Measurements from ENCODE around the gene RBM33.

The RBM33 gene

DNA sequence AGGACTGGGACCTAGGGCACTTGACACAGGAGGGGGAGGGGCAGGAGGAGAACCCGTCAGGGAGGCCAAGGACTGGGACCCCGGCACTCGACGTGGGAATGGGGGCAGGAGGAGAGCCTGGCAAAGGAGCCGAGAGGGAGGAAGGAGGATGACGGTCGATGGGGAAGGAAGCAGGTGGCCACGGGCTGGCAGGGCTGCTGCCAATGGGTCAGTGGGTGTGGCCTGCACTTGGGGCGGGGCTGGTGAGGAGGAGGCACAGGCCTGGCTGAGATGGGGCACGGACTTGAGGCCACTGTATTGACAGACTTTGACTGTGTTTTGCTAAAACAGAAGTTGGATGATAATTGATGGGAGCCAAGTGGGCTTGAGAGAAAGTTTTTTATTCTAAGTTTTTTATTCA, 68.9 kb downstream of the RBM33 start:
- H3K4me1 ChIP-seq (ENCODE audit: insufficient read depth, low read length), result no peaks in the 10 kb centered on the region
- no peak overlapping the region for H2AFZ ChIP-seq (ENCODE audit: low read depth, low read length)
- peaks cover 71% of the 10 kb centered on the region for H3K36me3 ChIP-seq (ENCODE audit: insufficient read depth, low read length)
- no peaks in the 10 kb centered on the region for H3K27me3 ChIP-seq (ENCODE audit: insufficient read depth, low read length)
- no peak overlapping the region for H3K4me3 ChIP-seq (ENCODE audit: low read length)
- no peaks in the 10 kb centered on the region for H3K9me3 ChIP-seq (ENCODE audit: low read length)

GRCh38 chr7:155714702-155715101, 70.2 kb downstream of the RBM33 start:
- H2AFZ ChIP-seq (ENCODE audit: low read depth, low read length), result no peak overlapping the region
- no peaks in the 10 kb centered on the region for H3K9me3 ChIP-seq (ENCODE audit: low read length)
- H3K36me3 ChIP-seq (ENCODE audit: insufficient read depth, low read length), result peaks cover 61% of the 10 kb centered on the region
- H3K27me3 ChIP-seq (ENCODE audit: insufficient read depth, low read length), result no peaks in the 10 kb centered on the region
- no peaks in the 10 kb centered on the region for H3K4me1 ChIP-seq (ENCODE audit: insufficient read depth, low read length)
- no peak overlapping the region for H3K4me3 ChIP-seq (ENCODE audit: low read length)

DNA sequence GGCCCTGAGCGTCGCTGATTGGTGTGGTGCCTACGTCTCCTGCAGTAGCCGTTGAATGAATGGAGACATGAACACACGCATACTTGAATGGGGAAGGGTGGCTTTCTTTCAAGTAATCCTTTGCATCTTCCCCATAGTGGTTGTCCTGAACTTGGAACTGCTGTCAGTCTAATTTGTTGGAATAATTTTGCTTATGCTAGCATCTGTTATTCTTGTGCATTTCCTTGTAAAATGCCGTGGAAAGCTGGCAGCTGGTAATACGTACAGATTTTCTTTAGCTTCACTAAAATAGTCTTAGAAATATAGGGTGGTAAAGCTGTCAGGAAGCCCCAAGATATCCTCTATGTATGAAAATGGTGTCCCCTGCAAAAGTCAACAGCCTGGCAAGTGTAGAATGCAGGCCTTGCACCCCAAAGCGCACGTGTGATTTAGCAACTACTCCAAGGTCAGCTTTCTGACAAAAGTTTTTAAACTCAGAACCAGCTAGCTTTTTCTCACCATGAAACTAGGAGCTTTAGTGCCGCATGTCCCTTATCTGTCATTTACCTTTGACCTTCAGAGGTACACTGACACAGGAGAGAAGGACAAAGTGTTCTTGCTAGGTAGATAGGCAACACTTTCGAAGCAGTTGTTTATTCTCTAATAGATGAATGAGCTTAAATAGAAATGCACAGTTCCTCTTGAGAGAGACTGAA, 70.8 kb downstream of the RBM33 start:
- Histone ChIP-seq H3K4me3 (ENCODE audit: low read length) (no peak overlapping the region), H3K4me1 (ENCODE audit: insufficient read depth, low read length) (no peaks in the 10 kb centered on the region), H3K36me3 (ENCODE audit: insufficient read depth, low read length) (peaks cover 59% of the 10 kb centered on the region), H2AFZ (ENCODE audit: low read depth, low read length) (no peak overlapping the region), H3K27me3 (ENCODE audit: insufficient read depth, low read length) (no peaks in the 10 kb centered on the region), H3K9me3 (ENCODE audit: low read length) (no peaks in the 10 kb centered on the region)

GRCh38 chr7:155717010-155717744, 72.7 kb downstream of the RBM33 start:
- Histone ChIP-seq H3K27me3 (ENCODE audit: insufficient read depth, low read length) (no peaks in the 10 kb centered on the region), H2AFZ (ENCODE audit: low read depth, low read length) (no peak overlapping the region), H3K4me3 (ENCODE audit: low read length) (no peak overlapping the region), H3K4me1 (ENCODE audit: insufficient read depth, low read length) (no peaks in the 10 kb centered on the region), H3K9me3 (ENCODE audit: low read length) (no peaks in the 10 kb centered on the region), H3K36me3 (ENCODE audit: insufficient read depth, low read length) (peaks cover 49% of the 10 kb centered on the region)

DNA sequence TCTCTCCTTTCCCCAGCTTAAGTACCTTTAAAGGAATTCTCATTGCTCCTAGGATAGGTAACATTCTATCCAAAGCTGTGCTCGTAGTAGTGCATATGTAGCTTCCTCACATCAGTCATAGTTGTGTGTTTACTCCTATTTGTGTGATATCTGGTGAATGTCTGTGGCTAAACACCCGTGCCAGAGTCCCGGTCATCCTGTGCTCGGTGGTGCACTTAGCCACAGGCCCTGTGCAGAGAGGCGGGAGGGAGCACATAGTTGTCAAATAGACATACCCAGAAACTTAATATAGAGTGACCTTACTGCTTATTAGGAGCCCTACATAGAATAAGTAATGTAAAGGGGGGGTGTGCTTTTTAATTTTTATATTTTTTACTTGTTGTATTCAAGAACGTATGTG, 76.6 kb downstream of the RBM33 start:
- no peak overlapping the region for H2AFZ ChIP-seq (ENCODE audit: low read depth, low read length)
- H3K4me3 ChIP-seq (ENCODE audit: low read length), result no peak overlapping the region
- H3K9me3 ChIP-seq (ENCODE audit: low read length), result no peaks in the 10 kb centered on the region
- no peaks in the 10 kb centered on the region for H3K27me3 ChIP-seq (ENCODE audit: insufficient read depth, low read length)
- no peaks in the 10 kb centered on the region for H3K4me1 ChIP-seq (ENCODE audit: insufficient read depth, low read length)
- H3K36me3 ChIP-seq (ENCODE audit: insufficient read depth, low read length), result peaks cover 29% of the 10 kb centered on the region

DNA sequence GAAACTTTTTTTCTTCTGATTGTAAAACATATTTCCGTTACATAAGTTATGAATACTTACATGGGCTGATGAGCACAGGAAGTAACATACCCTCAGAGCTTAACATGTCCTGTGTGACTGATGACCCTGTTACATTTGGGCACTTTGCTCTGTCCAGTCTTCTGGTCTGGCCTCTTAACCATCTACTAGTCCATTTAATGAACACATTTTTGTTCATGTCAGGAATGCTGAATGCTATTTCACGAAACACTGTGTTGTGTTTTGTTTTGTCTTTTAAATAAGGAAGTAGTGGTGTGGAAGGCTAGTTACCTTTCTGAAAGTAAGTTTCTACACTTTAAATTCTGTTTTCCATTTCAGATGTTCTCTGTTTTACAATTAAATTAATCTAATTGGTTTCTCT, 77.7 kb downstream of the RBM33 start:
- no peak overlapping the region for H2AFZ ChIP-seq (ENCODE audit: low read depth, low read length)
- no peak overlapping the region for H3K4me3 ChIP-seq (ENCODE audit: low read length)
- no peaks in the 10 kb centered on the region for H3K9me3 ChIP-seq (ENCODE audit: low read length)
- H3K27me3 ChIP-seq (ENCODE audit: insufficient read depth, low read length), result no peaks in the 10 kb centered on the region
- no peaks in the 10 kb centered on the region for H3K4me1 ChIP-seq (ENCODE audit: insufficient read depth, low read length)
- peaks cover 26% of the 10 kb centered on the region for H3K36me3 ChIP-seq (ENCODE audit: insufficient read depth, low read length)

DNA sequence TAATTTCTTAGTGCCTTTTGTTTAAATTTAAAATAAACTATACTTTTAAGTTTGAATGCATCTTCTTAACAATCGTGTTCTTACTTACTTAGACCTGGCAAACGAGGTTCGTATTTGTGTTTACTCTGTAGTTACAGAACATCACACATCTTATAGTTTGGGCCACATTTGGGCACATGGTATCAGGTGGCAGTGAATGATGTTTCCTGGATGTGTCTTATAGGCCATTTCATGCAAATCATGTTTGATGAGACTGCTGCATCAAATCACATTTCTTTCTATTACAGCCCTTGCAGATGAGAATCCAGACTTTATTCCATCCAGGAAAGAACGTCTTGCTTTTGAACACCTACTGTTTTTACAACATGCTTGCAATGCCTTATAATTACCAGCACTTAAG, 78.5 kb downstream of the RBM33 start:
- Histone ChIP-seq H3K4me3 (ENCODE audit: low read length) (no peak overlapping the region), H2AFZ (ENCODE audit: low read depth, low read length) (no peak overlapping the region), H3K36me3 (ENCODE audit: insufficient read depth, low read length) (peaks cover 32% of the 10 kb centered on the region), H3K27me3 (ENCODE audit: insufficient read depth, low read length) (no peaks in the 10 kb centered on the region), H3K9me3 (ENCODE audit: low read length) (no peaks in the 10 kb centered on the region), H3K4me1 (ENCODE audit: insufficient read depth, low read length) (no peaks in the 10 kb centered on the region)

- Histone ChIP-seq H3K9me3 (ENCODE audit: low read length) (no peaks in the 10 kb centered on the region), H3K36me3 (ENCODE audit: insufficient read depth, low read length) (peaks cover 31% of the 10 kb centered on the region), H3K4me3 (ENCODE audit: low read length) (no peak overlapping the region), H3K4me1 (ENCODE audit: insufficient read depth, low read length) (no peaks in the 10 kb centered on the region), H3K27me3 (ENCODE audit: insufficient read depth, low read length) (no peaks in the 10 kb centered on the region), H2AFZ (ENCODE audit: low read depth, low read length) (no peak overlapping the region)
These were observed 80.0 kb downstream of the RBM33 start for GRCh38 chr7:155724327-155725005.

DNA sequence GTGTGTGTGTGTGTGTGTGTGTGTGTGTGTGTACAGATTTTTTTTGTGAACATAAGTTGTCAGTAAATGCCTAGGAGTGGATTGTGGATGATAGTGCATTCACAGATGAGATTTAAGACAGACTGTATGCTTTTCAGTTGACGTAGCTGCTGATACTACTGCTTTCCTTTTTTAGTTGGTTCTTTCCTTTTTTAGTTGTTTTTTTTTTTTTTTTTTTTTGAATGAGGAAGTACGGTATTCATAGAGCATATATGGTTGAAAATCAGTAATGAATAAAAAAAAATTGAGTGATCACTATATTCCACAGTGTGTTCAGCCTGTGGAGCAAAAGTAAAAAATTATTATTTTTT, 80.5 kb downstream of the RBM33 start:
- Histone ChIP-seq H3K36me3 (ENCODE audit: insufficient read depth, low read length) (peaks cover 30% of the 10 kb centered on the region), H3K4me3 (ENCODE audit: low read length) (no peak overlapping the region), H2AFZ (ENCODE audit: low read depth, low read length) (no peak overlapping the region), H3K9me3 (ENCODE audit: low read length) (no peaks in the 10 kb centered on the region), H3K27me3 (ENCODE audit: insufficient read depth, low read length) (no peaks in the 10 kb centered on the region), H3K4me1 (ENCODE audit: insufficient read depth, low read length) (no peaks in the 10 kb centered on the region)

- peaks cover 33% of the 10 kb centered on the region for H3K36me3 ChIP-seq (ENCODE audit: insufficient read depth, low read length)
- no peaks in the 10 kb centered on the region for H3K4me1 ChIP-seq (ENCODE audit: insufficient read depth, low read length)
- H3K27me3 ChIP-seq (ENCODE audit: insufficient read depth, low read length), result no peaks in the 10 kb centered on the region
- H2AFZ ChIP-seq (ENCODE audit: low read depth, low read length), result no peak overlapping the region
- H3K4me3 ChIP-seq (ENCODE audit: low read length), result no peak overlapping the region
- H3K9me3 ChIP-seq (ENCODE audit: low read length), result no peaks in the 10 kb centered on the region
These were observed 83.2 kb downstream of the RBM33 start for GRCh38 chr7:155727616-155728015.

- H3K4me1 ChIP-seq (ENCODE audit: insufficient read depth, low read length), result no peaks in the 10 kb centered on the region
- no peak overlapping the region for H2AFZ ChIP-seq (ENCODE audit: low read depth, low read length)
- H3K4me3 ChIP-seq (ENCODE audit: low read length), result no peak overlapping the region
- H3K36me3 ChIP-seq (ENCODE audit: insufficient read depth, low read length), result peaks cover 28% of the 10 kb centered on the region
- H3K9me3 ChIP-seq (ENCODE audit: low read length), result no peaks in the 10 kb centered on the region
- no peaks in the 10 kb centered on the region for H3K27me3 ChIP-seq (ENCODE audit: insufficient read depth, low read length)
These were observed 83.7 kb downstream of the RBM33 start for GRCh38 chr7:155728116-155728515.

GRCh38 chr7:155729847-155730246, 85.4 kb downstream of the RBM33 start:
- Histone ChIP-seq H3K9me3 (ENCODE audit: low read length) (no peaks in the 10 kb centered on the region), H3K4me3 (ENCODE audit: low read length) (no peak overlapping the region), H2AFZ (ENCODE audit: low read depth, low read length) (no peak overlapping the region), H3K36me3 (ENCODE audit: insufficient read depth, low read length) (peaks cover 25% of the 10 kb centered on the region), H3K27me3 (ENCODE audit: insufficient read depth, low read length) (no peaks in the 10 kb centered on the region), H3K4me1 (ENCODE audit: insufficient read depth, low read length) (no peaks in the 10 kb centered on the region)

GRCh38 chr7:155731380-155731779, 86.9 kb downstream of the RBM33 start:
- Histone ChIP-seq H3K4me3 (ENCODE audit: low read length) (no peak overlapping the region), H2AFZ (ENCODE audit: low read depth, low read length) (no peak overlapping the region), H3K36me3 (ENCODE audit: insufficient read depth, low read length) (peaks cover 30% of the 10 kb centered on the region), H3K4me1 (ENCODE audit: insufficient read depth, low read length) (no peaks in the 10 kb centered on the region), H3K27me3 (ENCODE audit: insufficient read depth, low read length) (no peaks in the 10 kb centered on the region), H3K9me3 (ENCODE audit: low read length) (no peaks in the 10 kb centered on the region)
